Suppressor macrophage treated with lipopolysaccharide for 4 hours (primary cell): ENCODE data around the gene RNU4-1.
"Not testable (repeated sequence)": the region's sequence is repeated elsewhere in the genome, so short reads cannot be mapped to it uniquely, and the experiment has no call there.

Experiments used
- DNase-seq: peaks from one replicate; pipeline ENCODE4 v3.0.0-alpha.2; 2020

RNU4-1 gene

DNA sequence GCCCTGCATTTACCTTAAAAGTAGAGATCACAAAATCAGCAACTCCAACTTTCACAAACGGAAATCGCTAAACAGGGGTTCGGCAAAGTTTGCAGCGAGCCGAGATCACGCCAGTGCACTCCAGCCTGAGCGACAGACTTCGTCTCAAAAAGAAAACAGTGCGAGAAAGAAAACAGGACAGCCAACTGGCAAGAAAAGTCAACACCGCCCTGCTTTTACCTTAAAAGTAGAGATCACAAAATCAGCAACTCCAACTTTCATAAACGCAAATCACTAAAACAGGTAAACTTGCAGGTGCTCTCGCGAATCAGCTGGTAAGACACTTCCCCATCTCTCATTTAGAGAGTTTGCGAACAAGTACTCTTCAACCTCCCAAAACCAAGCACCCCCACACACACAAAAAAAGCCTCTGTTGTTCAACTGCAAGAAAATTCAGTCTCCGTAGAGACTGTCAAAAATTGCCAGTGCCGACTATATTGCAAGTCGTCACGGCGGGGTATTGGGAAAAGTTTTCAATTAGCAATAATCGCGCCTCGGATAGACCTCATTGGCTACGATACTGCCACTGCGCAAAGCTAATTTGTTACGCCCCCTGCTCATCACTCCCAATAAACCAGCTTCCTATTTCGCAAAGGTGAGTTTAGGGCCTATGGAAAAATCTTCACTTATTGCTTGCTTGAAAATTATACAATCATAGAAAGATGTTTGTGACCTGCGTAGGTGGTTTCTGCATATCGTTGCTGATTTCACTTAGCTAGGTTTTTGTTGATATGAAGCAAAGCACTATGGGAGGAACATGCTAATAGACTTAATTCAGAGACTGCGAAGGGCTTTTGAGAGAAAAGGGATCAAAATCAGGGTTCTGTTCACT is at the start of gene RNU4-1:
TSS of gene RNU4-1 (minus strand) at position 577 of the 871 bp plus-strand sequence.
- peak; percentile 94 for DNase-seq

DNA sequence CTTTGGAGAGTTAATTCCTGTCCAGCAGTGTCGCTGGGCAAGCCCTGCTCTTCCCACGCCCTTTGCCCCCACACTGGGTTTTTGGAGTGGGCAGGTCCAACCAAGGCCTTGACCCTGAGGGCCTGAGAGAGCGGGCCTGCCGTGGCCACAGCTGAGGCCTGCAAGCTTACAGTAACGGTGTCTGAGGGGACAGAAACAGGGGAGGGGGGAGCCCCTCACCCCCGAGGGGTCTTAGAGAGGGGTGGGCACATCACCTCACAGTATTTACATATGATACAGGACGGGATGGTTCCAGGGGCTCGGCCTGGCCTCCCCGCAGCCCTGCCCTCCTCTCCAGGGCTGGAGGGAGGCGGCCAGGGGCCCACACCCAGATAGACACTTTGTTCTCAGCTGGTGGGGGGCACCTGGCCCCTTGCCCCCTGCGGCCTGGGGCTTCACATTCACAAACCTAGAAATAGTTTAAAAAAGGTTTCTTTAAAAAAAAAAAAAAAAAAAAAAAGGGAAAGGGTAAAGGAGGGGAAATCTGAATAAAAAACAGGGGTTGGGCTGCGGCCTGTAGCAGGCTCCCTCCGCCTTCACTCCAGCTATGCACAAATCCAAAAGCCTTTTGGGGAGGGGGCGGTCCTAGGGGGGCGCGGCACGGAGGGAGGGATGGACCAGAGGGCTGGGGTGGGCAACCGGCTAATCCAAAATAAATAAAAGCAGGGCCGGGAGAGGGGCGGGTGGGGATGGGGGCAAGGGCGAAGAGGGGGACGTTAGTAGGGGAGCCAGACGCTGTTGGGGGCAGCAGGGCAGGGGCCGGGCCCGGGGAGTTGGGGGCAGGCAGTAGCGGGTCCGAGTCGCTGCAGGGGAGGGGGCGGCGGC is 49.4 kb upstream of the RNU4-1 start:
- DNase-seq, result no peak

DNA sequence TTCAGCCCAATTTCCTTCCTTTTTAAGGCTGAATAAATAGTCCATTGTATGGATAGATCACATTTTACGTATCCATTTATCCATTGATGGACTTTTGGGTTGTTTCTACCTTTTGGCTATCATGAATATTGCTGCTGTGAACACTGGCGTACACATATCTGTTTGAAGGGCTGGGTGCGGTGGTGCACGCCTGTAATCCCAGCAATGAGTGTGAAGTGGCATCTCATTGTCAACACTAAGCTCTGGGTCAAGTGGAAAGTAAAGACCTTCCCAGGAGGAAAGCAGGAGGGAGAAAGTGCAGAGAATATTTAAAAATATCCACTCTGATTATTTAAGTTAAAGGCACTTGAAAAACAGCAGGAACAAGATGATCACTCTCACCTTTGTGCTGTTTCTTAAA is 46.2 kb upstream of the RNU4-1 start:
- no peak for DNase-seq

DNA sequence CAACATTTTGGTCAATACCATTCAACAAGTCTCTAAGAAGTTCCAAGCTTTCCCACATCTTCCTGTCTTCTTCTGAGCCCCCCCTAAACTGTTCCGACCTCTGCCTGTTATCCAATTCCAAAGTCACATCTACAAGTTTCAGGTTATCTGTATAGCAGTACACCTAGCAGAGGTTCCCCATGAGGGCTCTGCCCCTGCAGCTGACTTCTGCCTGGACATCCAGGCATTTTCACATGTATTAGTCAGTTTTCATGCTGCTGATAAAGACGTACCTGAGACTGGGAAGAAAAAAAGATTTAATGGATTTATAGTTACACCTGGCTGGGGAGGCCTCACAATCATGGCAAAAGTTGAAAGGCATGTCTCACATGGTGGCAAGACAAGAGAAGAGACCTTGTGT is 44.7 kb upstream of the RNU4-1 start:
- DNase-seq, result no peak

DNA sequence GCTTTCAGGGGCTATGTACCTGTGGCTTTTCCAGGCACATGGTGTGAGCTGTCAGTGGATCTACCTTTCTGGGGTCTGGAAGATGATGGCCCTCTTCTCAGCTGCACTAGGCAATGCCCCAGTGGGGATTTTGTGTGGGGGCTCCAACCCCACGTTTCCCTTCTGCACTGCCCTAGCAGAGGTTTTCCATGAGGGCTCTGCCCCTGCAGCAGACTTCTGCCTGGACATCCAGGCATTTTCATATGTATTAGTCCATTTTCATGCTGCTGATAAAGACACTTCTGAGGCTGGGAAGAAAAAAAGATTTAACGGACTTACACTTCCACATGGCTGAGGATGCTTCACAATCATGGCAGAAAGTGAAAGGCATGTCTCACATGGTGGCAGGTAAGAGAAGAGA is 43.4 kb upstream of the RNU4-1 start:
- not testable (repeated sequence) for DNase-seq

DNA sequence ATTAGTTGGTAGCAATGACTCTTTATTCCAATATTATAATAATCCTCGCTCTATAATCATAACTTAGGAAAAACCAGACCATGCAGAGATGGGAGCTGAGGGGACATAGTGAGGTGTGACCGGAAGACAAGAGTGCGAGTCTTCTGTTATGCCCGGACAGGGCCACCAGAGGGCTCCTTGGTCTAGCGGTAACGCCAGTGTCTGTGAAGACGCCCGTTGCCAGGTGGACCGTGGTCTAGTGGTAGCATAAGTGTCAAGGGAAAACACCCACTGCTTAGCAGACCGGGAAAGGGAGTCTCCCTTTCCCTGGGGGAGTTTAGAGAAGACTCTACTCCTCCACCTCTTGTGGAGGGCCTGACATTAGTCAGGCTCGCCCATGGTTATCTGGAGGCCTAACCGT is 42.4 kb upstream of the RNU4-1 start:
- DNase-seq, result peak; percentile 28

DNA sequence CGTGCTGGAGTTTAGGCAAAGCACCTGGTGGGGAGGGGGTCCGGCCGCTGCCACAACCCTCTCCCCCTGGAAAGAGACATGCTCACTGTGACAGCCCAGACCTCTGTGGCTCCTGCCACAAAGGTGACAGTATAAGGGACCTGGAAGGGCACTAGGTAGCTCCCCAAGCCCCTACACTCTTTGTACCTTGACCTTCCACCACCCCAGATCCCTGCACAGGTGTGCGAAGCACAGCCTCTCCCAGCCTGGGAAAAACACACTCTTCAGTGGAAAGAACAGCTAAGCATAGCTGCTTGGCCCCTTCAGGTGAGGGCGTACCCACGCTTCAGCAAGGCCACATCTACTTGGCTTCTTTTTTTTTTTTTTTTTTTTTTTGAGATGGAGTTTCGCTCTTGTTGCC is 39.5 kb upstream of the RNU4-1 start:
- DNase-seq, result no peak

DNA sequence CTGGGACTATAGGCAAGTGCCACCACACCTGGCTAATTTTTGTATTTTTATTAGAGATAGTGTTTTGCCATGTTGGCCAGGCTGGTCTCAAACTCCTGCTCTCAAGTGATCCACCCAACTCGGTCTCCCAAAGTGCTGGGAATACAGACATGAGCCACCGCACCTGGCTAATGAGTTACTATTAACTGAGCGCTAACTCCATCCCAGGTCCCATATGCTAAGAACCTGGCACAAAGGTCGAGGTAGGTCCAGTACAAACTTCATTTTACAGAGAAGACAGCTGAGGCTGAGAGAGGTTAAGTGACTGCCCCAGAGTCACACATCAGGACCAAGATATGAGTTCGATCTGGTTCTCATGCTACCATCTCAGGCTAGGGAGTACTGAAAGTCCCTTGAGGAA is 39.0 kb upstream of the RNU4-1 start:
- no peak for DNase-seq

DNA sequence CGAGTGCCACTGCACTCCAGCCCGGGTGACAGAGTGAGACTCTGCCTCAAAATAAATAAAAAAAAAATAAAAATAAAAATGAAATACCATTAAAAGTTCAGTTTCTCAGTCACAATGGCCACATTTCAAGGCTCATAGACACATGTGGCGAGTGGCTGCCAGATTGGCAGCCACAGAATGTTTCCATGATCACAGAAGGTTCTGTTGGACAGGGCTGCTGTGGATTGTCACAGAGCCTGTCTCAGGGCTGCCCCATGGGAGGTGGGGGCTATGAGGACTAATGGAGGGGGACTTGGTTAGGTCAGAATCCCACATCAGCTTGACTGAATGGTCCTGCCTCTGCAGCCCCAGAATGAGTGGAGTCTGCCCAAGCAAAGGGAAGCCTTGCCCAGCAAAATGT is 38.4 kb upstream of the RNU4-1 start:
- DNase-seq, result no peak

DNA sequence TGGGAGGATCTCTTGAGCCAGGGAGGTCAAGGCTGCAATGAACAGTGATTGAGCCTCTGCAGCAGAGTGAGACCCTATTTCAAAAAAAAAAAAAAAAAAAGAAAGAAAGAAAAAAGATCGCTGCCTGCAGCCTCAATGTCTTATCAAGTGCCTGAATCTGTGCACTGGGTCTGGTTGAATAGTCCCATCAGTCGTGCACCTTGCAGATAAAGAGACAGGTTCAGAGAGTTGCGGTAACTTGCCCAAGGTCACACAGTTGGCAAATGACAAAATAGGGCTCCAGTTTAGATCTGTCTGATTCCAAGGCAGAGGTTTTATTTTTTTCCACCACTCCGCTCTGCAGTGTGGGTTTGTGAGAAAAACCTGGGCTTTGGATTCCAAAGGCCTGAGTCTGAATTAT is 35.2 kb upstream of the RNU4-1 start:
- DNase-seq, result no peak

DNA sequence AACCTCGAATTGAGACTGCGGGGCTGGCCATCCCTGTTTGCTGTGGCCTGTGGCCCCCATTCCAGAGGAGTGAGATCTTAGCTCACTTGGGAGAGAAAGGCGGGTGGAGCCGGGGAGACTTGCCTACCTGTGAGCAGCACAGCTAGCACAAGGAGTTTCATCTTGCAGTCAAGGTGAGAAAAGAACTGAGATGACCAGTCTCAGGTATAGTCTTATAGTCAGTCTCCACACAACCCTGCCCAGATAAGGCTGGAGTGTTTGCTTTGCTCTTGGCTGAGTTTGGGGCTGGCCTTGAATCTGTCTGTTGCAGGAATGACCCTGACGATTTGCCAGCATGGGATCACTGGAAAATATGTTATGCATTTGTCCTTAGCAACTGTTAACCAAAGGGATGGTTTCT is 34.6 kb upstream of the RNU4-1 start, which contains the start of gene PLA2G1B:
TSS of gene PLA2G1B (minus strand) at position 187 of the 400 bp plus-strand sequence. CDS start at position 161, 26 bp downstream.
- no peak for DNase-seq

DNA sequence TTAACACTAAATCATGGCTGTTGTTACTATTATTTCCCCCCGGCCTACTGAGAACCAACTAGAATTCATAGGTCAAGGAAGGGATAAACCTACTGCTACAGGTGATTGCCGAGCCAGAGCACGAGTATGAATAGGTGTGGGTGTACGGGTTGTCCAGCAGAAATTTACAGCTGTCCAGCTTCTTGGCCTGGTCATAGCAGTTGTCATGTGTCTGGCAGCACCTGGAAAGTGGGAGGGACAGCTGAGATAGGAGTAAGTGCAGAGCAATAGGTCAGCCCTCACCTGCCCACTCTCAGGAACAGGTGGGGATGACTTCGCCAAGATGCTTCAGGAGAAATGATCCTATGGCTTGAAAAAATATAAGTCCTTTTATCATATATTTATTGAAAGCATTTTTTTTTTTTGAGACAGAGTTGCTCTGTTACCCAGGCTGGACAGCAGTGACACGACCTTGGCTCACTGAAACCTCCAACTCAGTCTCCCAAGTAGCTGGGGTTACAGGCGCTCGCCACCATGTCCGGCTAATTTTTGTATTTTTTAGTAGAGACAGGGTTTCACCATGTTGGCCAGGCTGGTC is 31.9 kb upstream of the RNU4-1 start:
- no peak for DNase-seq

DNA sequence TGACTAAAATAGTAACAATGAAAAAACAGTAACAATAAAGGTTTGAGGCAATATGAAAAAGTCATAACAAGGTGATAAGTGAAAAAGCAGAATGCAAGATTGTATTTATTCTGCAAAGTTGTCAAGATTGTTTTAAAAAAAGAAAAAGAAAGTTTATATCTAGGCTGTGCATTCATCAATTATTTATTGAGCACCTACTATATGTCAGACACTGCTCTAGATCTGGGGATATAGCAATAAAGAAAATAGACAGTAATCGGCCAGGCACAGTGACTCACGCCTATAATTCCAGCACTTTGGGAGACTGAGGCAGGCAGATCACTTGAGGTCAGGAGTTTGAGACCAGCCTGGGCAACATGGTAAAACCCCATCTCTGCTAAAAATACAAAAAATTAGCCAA is 30.7 kb upstream of the RNU4-1 start:
- no peak for DNase-seq

DNA sequence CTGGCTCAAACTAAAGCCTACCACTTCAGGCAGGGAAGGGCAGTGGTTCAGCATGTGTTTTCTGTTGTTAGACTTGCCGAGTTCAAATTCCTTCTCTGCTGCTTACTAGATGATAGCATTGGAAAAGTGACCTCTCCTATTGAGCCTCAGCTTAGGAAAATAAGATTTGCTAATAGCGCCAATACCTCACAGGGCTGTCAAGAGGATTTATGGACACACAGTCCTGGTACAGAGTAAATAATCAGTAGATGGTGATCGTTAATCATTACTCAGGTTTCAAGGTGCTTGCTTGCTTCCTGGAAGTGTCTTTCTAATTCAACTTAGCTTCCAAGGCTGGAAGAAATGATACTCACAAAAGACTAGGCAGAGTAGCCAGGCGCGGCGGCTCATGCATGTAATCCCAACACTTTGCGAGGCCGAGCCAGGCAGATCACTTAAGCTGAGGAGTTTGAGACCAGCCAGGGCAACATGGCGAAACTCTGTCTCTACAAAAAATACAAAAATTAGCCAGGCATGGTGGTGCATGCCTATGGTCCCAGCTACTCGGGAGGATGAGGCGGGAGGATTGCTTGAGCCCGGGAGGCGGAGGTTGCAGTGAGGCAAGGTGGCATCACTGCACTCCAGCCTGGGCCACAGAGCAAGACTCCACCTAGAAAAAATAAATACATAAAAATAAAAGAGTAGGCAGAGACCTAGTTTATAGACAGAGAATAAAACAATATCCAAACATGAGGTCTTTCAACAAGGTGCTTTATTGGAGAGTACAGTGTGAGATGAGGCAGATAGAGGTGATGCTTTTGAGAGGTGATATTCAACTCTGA is 28.6 kb upstream of the RNU4-1 start:
- no peak for DNase-seq

DNA sequence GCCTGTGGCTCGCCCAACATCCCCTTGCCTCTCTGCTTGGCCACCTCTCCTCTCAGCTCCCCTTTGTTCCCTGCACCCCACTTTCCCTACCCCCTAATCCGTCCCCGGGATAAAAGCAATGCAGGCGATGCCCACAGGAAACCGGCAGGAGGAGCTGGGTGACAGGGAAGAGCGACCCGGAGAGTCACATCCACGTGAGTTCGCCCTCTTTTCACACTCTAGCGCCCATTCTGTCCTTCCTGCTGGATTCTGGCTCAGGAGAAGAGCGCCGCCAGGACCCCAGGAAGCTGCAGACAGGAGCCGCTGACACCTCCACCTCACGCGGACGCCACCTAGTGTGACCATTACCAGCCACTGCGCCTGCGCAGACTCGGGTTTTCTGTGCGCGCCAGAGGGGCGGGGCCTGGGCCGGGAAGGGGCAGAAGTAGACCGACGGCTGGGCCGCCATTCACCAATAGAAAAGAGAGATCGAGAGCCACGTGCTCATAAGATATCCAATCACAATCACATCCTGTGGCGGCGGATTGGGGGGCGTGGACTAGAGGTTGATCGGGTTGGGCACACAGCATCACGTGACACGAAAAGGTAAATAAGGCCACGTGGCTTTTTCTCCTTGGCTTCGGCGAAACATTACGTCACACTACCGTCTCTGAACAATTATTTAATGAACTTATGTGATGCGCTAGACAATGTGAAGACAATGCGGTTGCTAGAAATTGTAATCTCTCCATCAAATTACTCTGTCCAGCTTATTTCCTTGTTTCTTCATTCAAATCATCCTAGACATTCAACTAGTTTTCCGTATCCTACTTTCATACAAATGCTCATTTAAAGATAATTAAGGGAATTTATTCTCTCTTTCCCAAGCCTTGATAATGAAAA is 24.4 kb upstream of the RNU4-1 start:
- DNase-seq, result peak; percentile 99

DNA sequence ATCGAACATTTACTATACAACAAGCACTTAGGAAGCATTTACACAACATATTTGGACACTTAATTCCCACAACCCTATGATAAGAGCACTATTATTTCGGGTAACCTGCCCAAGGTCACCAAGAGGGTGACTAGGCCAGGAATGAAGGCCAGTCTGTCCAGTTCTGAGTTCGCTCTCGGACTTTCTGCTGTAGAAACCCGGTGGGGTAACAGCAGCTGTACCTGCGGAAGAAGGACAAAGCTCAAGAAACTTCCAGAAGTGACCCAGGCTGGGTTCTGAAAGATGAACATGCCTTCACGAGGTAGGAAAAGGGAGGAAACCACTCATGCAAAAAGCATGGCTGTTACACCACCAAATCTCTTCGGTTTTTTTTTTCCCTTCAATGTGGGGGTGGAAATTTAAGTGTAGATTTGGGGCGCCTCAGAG is 23.8 kb upstream of the RNU4-1 start:
- DNase-seq, result no peak

DNA sequence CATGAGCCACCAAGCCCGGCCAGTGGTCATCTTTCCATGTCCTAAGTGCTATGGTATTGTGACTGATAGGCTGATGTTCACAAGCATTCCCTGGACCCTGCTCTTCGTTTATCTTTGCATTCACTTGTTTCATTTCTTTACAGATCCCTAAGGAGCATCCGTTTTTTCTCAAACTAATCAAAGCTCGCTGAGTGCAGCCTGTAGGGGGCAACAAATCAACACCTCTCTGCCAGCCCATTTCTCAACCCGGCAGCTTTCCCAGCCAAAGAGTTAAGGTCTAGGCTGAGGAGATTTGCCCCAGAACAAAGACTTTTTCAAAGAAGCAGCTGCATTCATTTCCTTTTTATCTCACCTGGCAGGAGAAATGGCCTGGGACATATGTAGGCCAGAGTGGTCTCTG is 21.2 kb upstream of the RNU4-1 start:
- no peak for DNase-seq

DNA sequence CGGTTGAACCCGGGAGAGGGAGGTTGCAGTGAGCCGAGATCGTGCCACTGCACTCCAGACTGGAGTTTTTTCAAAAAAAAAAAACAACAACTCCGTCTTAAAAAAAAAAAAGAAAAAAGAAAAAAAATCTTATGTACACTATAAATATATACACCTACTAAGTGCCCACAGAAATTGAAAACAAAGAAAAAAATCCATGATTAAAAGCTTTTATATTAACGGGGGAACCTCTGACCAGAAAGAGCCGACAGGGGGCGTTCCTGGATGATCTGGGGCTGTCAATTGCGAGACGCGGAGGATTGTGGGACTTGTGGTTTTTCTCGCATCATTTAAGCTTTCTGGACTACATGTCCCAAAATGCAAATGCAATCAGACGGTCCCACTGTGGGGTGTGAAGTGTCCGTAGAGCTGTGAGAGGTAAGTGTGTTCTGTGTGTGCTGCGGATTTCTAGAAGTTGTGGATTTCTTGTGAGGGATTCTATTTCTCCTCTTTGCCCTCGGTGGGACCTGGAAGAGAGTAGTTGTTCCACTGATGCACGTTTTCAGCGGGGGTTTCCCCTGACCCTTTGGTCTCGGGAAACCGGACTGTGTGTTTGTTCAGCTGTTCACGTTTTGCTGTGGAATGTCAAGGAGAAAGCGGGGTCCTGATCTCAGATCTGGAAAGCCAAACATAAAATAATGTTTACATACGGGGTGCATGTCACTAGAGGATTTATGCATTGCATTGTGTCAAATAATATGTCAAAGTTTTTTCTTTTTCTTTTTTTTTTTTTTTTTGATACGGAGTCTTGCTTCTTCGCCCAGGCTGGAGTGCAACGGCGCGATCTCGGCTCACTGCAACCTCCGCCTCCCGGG is 9.2 kb upstream of the RNU4-1 start, which contains the start of gene SIRT4:
TSS of gene SIRT4 (plus strand) at position 360 of the 854 bp plus-strand sequence. CDS start 1,241 bp downstream, outside the sequence.
- peak; percentile 95 for DNase-seq

DNA sequence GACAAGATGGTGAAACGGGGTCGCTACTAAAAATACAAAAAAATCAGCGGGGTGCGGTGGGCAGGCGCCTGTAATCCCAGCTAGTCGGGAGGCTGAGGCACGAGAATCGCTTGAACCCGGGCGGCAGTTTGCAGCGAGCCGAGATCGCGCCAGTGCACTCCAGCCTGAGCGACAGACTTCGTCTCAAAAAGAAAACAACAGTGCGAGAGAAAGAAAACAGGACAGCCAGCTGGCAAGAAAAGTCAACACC is 701 bp downstream of the RNU4-1 start:
- no peak for DNase-seq

DNA sequence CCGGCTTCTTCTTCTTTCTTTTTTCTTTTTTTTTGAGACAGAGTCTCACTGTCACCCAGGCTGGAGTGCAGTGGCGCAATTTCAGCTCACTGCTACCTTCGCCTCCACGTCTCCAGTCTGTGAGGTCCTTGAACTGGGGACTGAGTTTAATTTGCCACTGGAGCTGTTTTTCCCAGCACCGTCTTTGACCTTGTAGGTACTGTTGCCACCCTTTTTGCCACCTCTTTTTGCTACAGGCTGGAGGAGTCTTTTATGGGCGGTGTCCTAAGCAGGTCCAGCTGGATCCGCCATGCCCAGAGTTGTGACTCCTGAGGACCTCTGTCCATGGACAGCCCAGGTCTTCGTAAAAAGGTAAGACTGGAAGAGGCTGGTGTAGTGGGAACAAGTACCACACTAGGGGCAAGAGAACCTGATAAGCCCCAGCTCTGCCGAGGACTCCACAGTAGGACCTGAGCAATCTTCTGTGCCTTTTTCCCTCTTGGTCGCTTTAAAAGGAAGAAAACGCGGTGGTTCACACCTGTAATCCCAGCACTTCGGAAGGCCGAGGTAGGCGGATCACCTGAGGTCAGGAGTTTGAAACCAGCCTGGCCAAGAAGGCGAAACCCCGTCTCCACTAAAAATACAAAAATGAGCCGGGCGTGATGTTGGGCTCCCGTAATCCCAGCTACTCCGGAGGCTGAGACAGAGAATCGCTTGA is 2.3 kb downstream of the RNU4-1 start:
- DNase-seq, result peak; percentile 45
